HepG2 (cell line): ENCODE data around the gene ALDH2. TPM values are rescaled to one million over a fixed set of nuclear protein-coding genes. Genes with fewer than 3 reads are reported as not detected.

Experiments used
- FUBP1 ChIP-seq: sonication (generic); formaldehyde crosslinking; IDR thresholded peaks from 2 replicates; pipeline ENCODE4 v1.5.1; 2020; ENCODE audit warnings: missing genetic modification reagents, mild to moderate bottlenecking, borderline replicate concordance
- GATAD1 ChIP-seq: IDR thresholded peaks from 2 replicates; pipeline ENCODE4 v1.6.1; 2016; ENCODE audit warnings: missing genetic modification reagents, missing compliant biosample characterization
- GZF1 ChIP-seq: sonication (generic); formaldehyde crosslinking; IDR thresholded peaks from 2 replicates; pipeline ENCODE4 v1.5.1; 2020; ENCODE audit warnings: mild to moderate bottlenecking, missing genetic modification reagents
- HBP1 ChIP-seq: IDR thresholded peaks from 2 replicates; pipeline ENCODE4 v1.6.1; 2016; ENCODE audit warnings: low read depth, control low read depth
- HES4 ChIP-seq: sonication (generic); formaldehyde crosslinking; IDR thresholded peaks from 2 replicates; pipeline ENCODE4 v1.9.0; 2021; ENCODE audit warnings: mild to moderate bottlenecking, missing genetic modification reagents, borderline replicate concordance
- HNF4G ChIP-seq, 2 experiments: sonication (generic) in 1 of 2; formaldehyde crosslinking in 1 of 2; IDR thresholded peaks; 2 replicates each; pipeline versions ENCODE4 v1.4.0 to v1.6.1; 2011 to 2020; ENCODE audit warnings: borderline replicate concordance in 2 of 2, low read depth in 2 of 2, mild to moderate bottlenecking in 2 of 2, low read length in 1 of 2, missing genetic modification reagents in 1 of 2, moderate library complexity in 1 of 2
- ISX ChIP-seq: sonication (generic); formaldehyde crosslinking; conservative IDR thresholded peaks from 2 replicates; pipeline ENCODE4 v1.5.0; 2020; ENCODE audit warnings: missing genetic modification reagents
- JUN ChIP-seq: sonication (generic); formaldehyde crosslinking; IDR thresholded peaks from 2 replicates; pipeline ENCODE4 v1.4.0; 2020; ENCODE audit warnings: mild to moderate bottlenecking, missing genetic modification reagents
- JUNB ChIP-seq: sonication (generic); formaldehyde crosslinking; IDR thresholded peaks from 2 replicates; pipeline ENCODE4 v1.8.0; 2022; ENCODE audit warnings: missing genetic modification reagents, mild to moderate bottlenecking, borderline replicate concordance
- KDM3A ChIP-seq: IDR thresholded peaks from 2 replicates; pipeline ENCODE4 v1.6.1; 2018; ENCODE audit warnings: low read depth, missing compliant biosample characterization
- ONECUT2 ChIP-seq: sonication (generic); formaldehyde crosslinking; IDR thresholded peaks from 2 replicates; pipeline ENCODE4 v1.4.0; 2020; ENCODE audit warnings: missing genetic modification reagents
- PAF1 ChIP-seq: IDR thresholded peaks from 2 replicates; pipeline ENCODE4 v1.6.1; 2016; ENCODE audit warnings: missing genetic modification reagents, missing compliant biosample characterization
- TAF1 ChIP-seq: sonication (generic); formaldehyde crosslinking; IDR thresholded peaks from 2 replicates; pipeline ENCODE4 v1.4.0; 2020; ENCODE audit warnings: missing genetic modification reagents
- TEAD2 ChIP-seq: sonication (generic); formaldehyde crosslinking; IDR thresholded peaks from 2 replicates; pipeline ENCODE4 v1.9.0; 2021; ENCODE audit warnings: missing genetic modification reagents
- U2AF1 ChIP-seq: fragments of 200-400 bp; formaldehyde crosslinking; optimal IDR thresholded peaks from 2 replicates; pipeline ENCODE3; 2017; ENCODE audit warnings: mild to moderate bottlenecking, low read depth, low read length
- ZBTB20 ChIP-seq: sonication (generic); formaldehyde crosslinking; IDR thresholded peaks from 2 replicates; pipeline ENCODE4 v1.8.1; 2023; ENCODE audit warnings: missing genetic modification reagents, low read depth, mild to moderate bottlenecking, borderline replicate concordance
- ZC3H4 ChIP-seq: sonication (generic); formaldehyde crosslinking; IDR thresholded peaks from 2 replicates; pipeline ENCODE4 v1.4.0; 2020; ENCODE audit warnings: missing genetic modification reagents, borderline replicate concordance
- ZKSCAN5 ChIP-seq: sonication (generic); formaldehyde crosslinking; IDR thresholded peaks from 2 replicates; pipeline ENCODE4 v1.5.1; 2020; ENCODE audit warnings: mild to moderate bottlenecking, missing genetic modification reagents
- ZNF101 ChIP-seq: sonication (generic); formaldehyde crosslinking; IDR thresholded peaks from 2 replicates; pipeline ENCODE4 v1.4.0; 2020; ENCODE audit warnings: mild to moderate bottlenecking, low read depth, missing genetic modification reagents, borderline replicate concordance
- ZNF138 ChIP-seq: sonication (generic); formaldehyde crosslinking; IDR thresholded peaks from 2 replicates; pipeline ENCODE4 v1.5.0; 2020; ENCODE audit warnings: mild to moderate bottlenecking, low read depth, missing genetic modification reagents
- ZNF207 ChIP-seq: fragments of 450-650 bp; IDR thresholded peaks from 2 replicates; pipeline ENCODE4 v1.6.1; 2016; ENCODE audit warnings: antibody characterized with exemption, borderline replicate concordance
- ZNF468 ChIP-seq: sonication (generic); formaldehyde crosslinking; IDR thresholded peaks from 2 replicates; pipeline ENCODE4 v1.8.0; 2022; ENCODE audit warnings: mild to moderate bottlenecking, moderate library complexity, missing genetic modification reagents
- ZNF580 ChIP-seq: IDR thresholded peaks from 2 replicates; pipeline ENCODE4 v1.6.1; 2016; ENCODE audit warnings: low read depth, borderline replicate concordance
- ZNF597 ChIP-seq: sonication (generic); formaldehyde crosslinking; IDR thresholded peaks from 2 replicates; pipeline ENCODE4 v1.5.0; 2020; ENCODE audit warnings: missing genetic modification reagents
- ZSCAN20 ChIP-seq: sonication (generic); formaldehyde crosslinking; IDR thresholded peaks from 2 replicates; pipeline ENCODE4 v1.4.0; 2020; ENCODE audit warnings: missing genetic modification reagents, mild to moderate bottlenecking, borderline replicate concordance
- polyA plus RNA-seq, 8 experiments: library from polyadenylated mRNA; depleted of rRNA in 3 of 8; stranded (reverse) in 7 of 8; unstranded in 1 of 8; fragments of >200 nt; fragmentation: Illumina TruSeq in 4 of 8; extraction: Trizol in 4 of 8; gene quantifications; 2 replicates each; pipeline versions ENCODE4 v1.2.1 to v1.2.3, GENCODE V29; 2011 to 2016; ENCODE audit warnings: low read depth in 4 of 8, missing spikeins in 1 of 8, mixed read lengths in 1 of 8; ENCODE audit not compliant: insufficient read depth in 1 of 8
- total RNA-seq, 5 experiments: library from RNA; depleted of rRNA; stranded (reverse); fragments of >200 nt; fragmentation: Illumina TruSeq; extraction: Trizol; gene quantifications; 2 replicates each; pipeline ENCODE4 v1.2.3, GENCODE V29; 2016; ENCODE audit warnings: low read depth in 1 of 5

The ALDH2 gene
- total and polyA plus RNA-seq, 2 of the 13 experiments (the other 11 are each of a cell fraction or from before 2014, with no cell fraction given) = 78.8 to 103 TPM

GRCh38 chr12:111841750-111842555 is 75.2 kb downstream of the ALDH2 start, which contains the start of gene MAPKAPK5 (continued):
- no peak for TF ChIP-seq FUBP1
- peak; percentile 91; the same call in 1 of the 2 replicates for TF ChIP-seq ZNF101 (CRISPR knock-in tag)
- TF ChIP-seq HBP1 (CRISPR knock-in tag) = peak; percentile 80; the same call in 1 of the 2 replicates
- no peak for TF ChIP-seq JUNB (CRISPR knock-in tag)
- TF ChIP-seq GZF1 (CRISPR knock-in tag) = no peak
- no peak for TF ChIP-seq ZC3H4 (CRISPR knock-in tag)
- TF ChIP-seq ZNF138 (CRISPR knock-in tag) = peak; percentile 90; the same call in 1 of the 2 replicates
- TF ChIP-seq TEAD2 (CRISPR knock-in tag) = peak; percentile 55; the same call in 1 of the 2 replicates
- TF ChIP-seq U2AF1 = no peak
- TF ChIP-seq GATAD1 (CRISPR knock-in tag) = peak; percentile 100
- TF ChIP-seq ZNF468 (CRISPR knock-in tag) = no peak
- TF ChIP-seq HNF4G (IDR thresholded peaks at IDR 0.05; ENCODE audit: borderline replicate concordance, low read depth, low read length) = 0 out of 2 replicates have a peak, but pooled peaks have one; percentile 11
- no peak for TF ChIP-seq HNF4G (CRISPR knock-in tag; IDR thresholded peaks at IDR 0.05; ENCODE audit: borderline replicate concordance, low read depth)
- TF ChIP-seq ZBTB20 (CRISPR knock-in tag) = no peak
- TF ChIP-seq ONECUT2 (CRISPR knock-in tag) = no peak
- no peak for TF ChIP-seq ZSCAN20 (CRISPR knock-in tag)
- peak; percentile 88 for TF ChIP-seq TAF1 (CRISPR knock-in tag)
- TF ChIP-seq PAF1 = no peak
- peak; percentile 70; the same call in 1 of the 2 replicates for TF ChIP-seq KDM3A
- peak; percentile 53; the same call in 1 of the 2 replicates for TF ChIP-seq HES4
- no peak for TF ChIP-seq ZNF597 (CRISPR knock-in tag)
- no peak for TF ChIP-seq ZKSCAN5
- TF ChIP-seq ZNF207 = no peak
- peak; percentile 84; the same call in 1 of the 2 replicates for TF ChIP-seq ZNF580 (CRISPR knock-in tag)
- TF ChIP-seq JUN (CRISPR knock-in tag) = peak; percentile 91
- no peak for TF ChIP-seq ISX (CRISPR knock-in tag)
